DOHH2 (cell line): Measurements from ENCODE around the gene COL2A1.

Experiments
- EZH2phosphoT487 ChIP-seq: fragments of 200-600 bp; sonication (generic); IDR thresholded peaks from 2 replicates; pipeline ENCODE4 v1.6.1; 2017; ENCODE audit warnings: borderline replicate concordance, mild to moderate bottlenecking, antibody characterized with exemption, low read length, moderate library complexity, mixed read lengths
- TF ChIP-seq, protein P1 (sequence below): fragments of 200-600 bp; sonication (generic); IDR thresholded peaks from one replicate; pipeline ENCODE4 v1.5.1; 2014; ENCODE audit warnings: antibody characterized with exemption, mild to moderate bottlenecking, low read depth, low read length; ENCODE audit not compliant: poor library complexity, severe bottlenecking

DNA sequence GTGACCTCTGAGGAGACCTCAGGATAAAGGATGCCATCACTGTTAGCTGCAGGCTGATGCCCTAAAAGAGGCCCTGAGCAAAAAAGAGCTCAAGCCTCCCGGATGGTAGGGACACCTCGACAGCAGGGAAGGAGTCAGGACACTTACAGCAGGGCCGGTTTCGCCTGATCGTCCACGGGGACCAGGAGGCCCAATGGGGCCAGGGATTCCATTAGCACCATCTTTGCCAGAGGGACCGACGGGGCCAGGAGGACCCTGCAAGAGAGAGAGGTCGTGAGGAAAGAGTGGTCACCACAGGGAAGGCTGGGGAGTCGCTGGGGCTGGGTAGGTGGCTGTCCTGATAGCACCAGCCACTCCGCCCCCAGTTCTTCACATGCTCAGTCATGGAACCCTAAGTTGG, 28.5 kb downstream of the COL2A1 start:
- TF ChIP-seq, protein P1, sequence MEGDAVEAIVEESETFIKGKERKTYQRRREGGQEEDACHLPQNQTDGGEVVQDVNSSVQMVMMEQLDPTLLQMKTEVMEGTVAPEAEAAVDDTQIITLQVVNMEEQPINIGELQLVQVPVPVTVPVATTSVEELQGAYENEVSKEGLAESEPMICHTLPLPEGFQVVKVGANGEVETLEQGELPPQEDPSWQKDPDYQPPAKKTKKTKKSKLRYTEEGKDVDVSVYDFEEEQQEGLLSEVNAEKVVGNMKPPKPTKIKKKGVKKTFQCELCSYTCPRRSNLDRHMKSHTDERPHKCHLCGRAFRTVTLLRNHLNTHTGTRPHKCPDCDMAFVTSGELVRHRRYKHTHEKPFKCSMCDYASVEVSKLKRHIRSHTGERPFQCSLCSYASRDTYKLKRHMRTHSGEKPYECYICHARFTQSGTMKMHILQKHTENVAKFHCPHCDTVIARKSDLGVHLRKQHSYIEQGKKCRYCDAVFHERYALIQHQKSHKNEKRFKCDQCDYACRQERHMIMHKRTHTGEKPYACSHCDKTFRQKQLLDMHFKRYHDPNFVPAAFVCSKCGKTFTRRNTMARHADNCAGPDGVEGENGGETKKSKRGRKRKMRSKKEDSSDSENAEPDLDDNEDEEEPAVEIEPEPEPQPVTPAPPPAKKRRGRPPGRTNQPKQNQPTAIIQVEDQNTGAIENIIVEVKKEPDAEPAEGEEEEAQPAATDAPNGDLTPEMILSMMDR, result no peak
- TF ChIP-seq EZH2phosphoT487, result no peak
